Keratinocyte (primary cell): ENCODE measurements around the gene TMEM187.

ENCODE experiments used
- EZH2 ChIP-seq: IDR thresholded peaks from one replicate; pipeline ENCODE4 v1.6.1; 2012; ENCODE audit warnings: inconsistent platforms, mild to moderate bottlenecking, low read length, moderate library complexity
- TF ChIP-seq, protein P1 (sequence below), 3 experiments: IDR thresholded peaks in 1 of 3; conservative IDR thresholded peaks in 1 of 3; optimal IDR thresholded peaks in 1 of 3; 2 replicates in 2 of 3; 3 replicates in 1 of 3; pipeline versions ENCODE3 to v1.5.1; 2011; ENCODE audit warnings: low read length in 3 of 3, mild to moderate bottlenecking in 3 of 3, moderate library complexity in 2 of 3, control low read depth in 1 of 3, inconsistent platforms in 1 of 3; ENCODE audit not compliant: insufficient read depth in 2 of 3; ENCODE audit errors: extremely low read depth in 1 of 3

- TF ChIP-seq, protein P1, sequence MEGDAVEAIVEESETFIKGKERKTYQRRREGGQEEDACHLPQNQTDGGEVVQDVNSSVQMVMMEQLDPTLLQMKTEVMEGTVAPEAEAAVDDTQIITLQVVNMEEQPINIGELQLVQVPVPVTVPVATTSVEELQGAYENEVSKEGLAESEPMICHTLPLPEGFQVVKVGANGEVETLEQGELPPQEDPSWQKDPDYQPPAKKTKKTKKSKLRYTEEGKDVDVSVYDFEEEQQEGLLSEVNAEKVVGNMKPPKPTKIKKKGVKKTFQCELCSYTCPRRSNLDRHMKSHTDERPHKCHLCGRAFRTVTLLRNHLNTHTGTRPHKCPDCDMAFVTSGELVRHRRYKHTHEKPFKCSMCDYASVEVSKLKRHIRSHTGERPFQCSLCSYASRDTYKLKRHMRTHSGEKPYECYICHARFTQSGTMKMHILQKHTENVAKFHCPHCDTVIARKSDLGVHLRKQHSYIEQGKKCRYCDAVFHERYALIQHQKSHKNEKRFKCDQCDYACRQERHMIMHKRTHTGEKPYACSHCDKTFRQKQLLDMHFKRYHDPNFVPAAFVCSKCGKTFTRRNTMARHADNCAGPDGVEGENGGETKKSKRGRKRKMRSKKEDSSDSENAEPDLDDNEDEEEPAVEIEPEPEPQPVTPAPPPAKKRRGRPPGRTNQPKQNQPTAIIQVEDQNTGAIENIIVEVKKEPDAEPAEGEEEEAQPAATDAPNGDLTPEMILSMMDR (optimal IDR thresholded peaks at IDR 0.05 in 1 of 3, IDR thresholded peaks at IDR 0.05 in 1 of 3, conservative IDR thresholded peaks at IDR 0.05 in 1 of 3; ENCODE audit: extremely low read depth in 1 of 3, insufficient read depth in 2 of 3, low read length in 3 of 3), result no peak
- TF ChIP-seq EZH2, result no peak
Measured at GRCh38 chrX:154012336-154012991, 39.9 kb downstream of the TMEM187 start.
